Stimulated activated CD8-positive, alpha-beta memory T cell treated with anti-CD3 and anti-CD28 coated beads, Interleukin-2, amount 100 ng/mL, for 1 hour (primary cell): ENCODE results near the gene SNCA.

ENCODE experiments used
- DNase-seq, 2 donors: peaks; one replicate each; pipeline ENCODE4 v3.0.0-alpha.2; 2020; ENCODE audit warnings: low read depth in 2 of 2

SNCA gene

GRCh38 chr4:89754531-89754930 lies 82.4 kb downstream of the SNCA start:
- no peak for DNase-seq

- DNase-seq = no peak
These were observed 83.3 kb downstream of the SNCA start for GRCh38 chr4:89753601-89754066.

- DNase-seq = no peak
These were observed 83.9 kb downstream of the SNCA start for GRCh38 chr4:89752932-89753598.

GRCh38 chr4:89751416-89751815 lies 85.5 kb downstream of the SNCA start:
- no peak for DNase-seq

GRCh38 chr4:89746377-89746776 lies 90.6 kb downstream of the SNCA start:
- no peak for DNase-seq

- DNase-seq = no peak
These were observed 91.3 kb downstream of the SNCA start for GRCh38 chr4:89745708-89746107.

GRCh38 chr4:89744914-89745313 lies 92.0 kb downstream of the SNCA start:
- no peak for DNase-seq

- DNase-seq = no peak
These were observed 95.2 kb downstream of the SNCA start for GRCh38 chr4:89741768-89742167.

- DNase-seq = no peak
These were observed 97.5 kb downstream of the SNCA start for GRCh38 chr4:89739311-89739988.

GRCh38 chr4:89737888-89738287 lies 99.1 kb downstream of the SNCA start:
- DNase-seq = no peak

GRCh38 chr4:89733946-89734345 lies 103.0 kb downstream of the SNCA start:
- DNase-seq = no peak

- DNase-seq = no peak
These were observed 109.7 kb downstream of the SNCA start for GRCh38 chr4:89727238-89727637.

GRCh38 chr4:89725268-89725667 lies 111.7 kb downstream of the SNCA start:
- no peak for DNase-seq

GRCh38 chr4:89724716-89725115 lies 112.2 kb downstream of the SNCA start:
- DNase-seq = no peak

- DNase-seq = no peak
These were observed 113.9 kb downstream of the SNCA start for GRCh38 chr4:89723096-89723495.

GRCh38 chr4:89722517-89722916 lies 114.4 kb downstream of the SNCA start:
- no peak for DNase-seq

- DNase-seq = no peak
These were observed 116.0 kb downstream of the SNCA start for GRCh38 chr4:89720981-89721380.

- no peak for DNase-seq
These were observed 117.3 kb downstream of the SNCA start for GRCh38 chr4:89719536-89720090.

GRCh38 chr4:89716893-89717292 lies 120.1 kb downstream of the SNCA start:
- DNase-seq = no peak

- DNase-seq = no peak
These were observed 121.3 kb downstream of the SNCA start for GRCh38 chr4:89715631-89716030.

GRCh38 chr4:89712827-89713226 lies 124.1 kb downstream of the SNCA start:
- DNase-seq = no peak

- no peak for DNase-seq
These were observed 124.8 kb downstream of the SNCA start for GRCh38 chr4:89712141-89712540.

GRCh38 chr4:89708903-89709421 lies 128.0 kb downstream of the SNCA start:
- DNase-seq = no peak
